Mucosa of descending colon (tissue), 3 donors: ENCODE data around the gene ZNF618. TPM values are rescaled to one million over a fixed set of nuclear protein-coding genes. Genes with fewer than 3 reads are reported as not detected.

Experiments used
- ATAC-seq: fragments of 200-7000 bp; cut with Tn5 transposase; one replicate; pipeline ENCODE4 v1.9.1; 2020; ENCODE audit warnings: mild to moderate bottlenecking, moderate library complexity
- DNase-seq, 3 donors: peaks; one replicate each; pipeline ENCODE4 v3.0.0-alpha.2; 2020
- H3K36me3 ChIP-seq: fragments of 200-600 bp; one replicate; pipeline ENCODE4 v1.8.0; 2021; ENCODE audit warnings: low read depth, mild to moderate bottlenecking
- H3K4me1 ChIP-seq: fragments of 200-600 bp; one replicate; pipeline ENCODE4 v1.8.0; 2021; ENCODE audit warnings: low read depth, mild to moderate bottlenecking
- H3K4me3 ChIP-seq: fragments of 200-600 bp; one replicate; pipeline ENCODE4 v1.8.0; 2021; ENCODE audit warnings: mild to moderate bottlenecking
- H3K9me3 ChIP-seq: fragments of 200-600 bp; one replicate; pipeline ENCODE4 v1.8.0; 2021; ENCODE audit warnings: mild to moderate bottlenecking
- intact Hi-C, 2 donors: fragments of 100-400 bp; cut with DNase I in 1 of 2; cut with micrococcal nuclease in 1 of 2; formaldehyde crosslinking; loops; one replicate each; pipeline versions ENCODE4 v1.11.0 to v1.11.1; 2022; cut with DNase I, micrococcal nuclease
- total RNA-seq, 3 donors: library from RNA; stranded (reverse); fragmentation: NEBNext Ultra II Directional in 2 of 3; extraction: Animal tissue kit (Norgen Biotek cat#: 25700) in 2 of 3; gene quantifications; one replicate each; pipeline versions ENCODE4 v1.2.1 to v1.2.4, GENCODE V29; 2021 to 2023
- TF ChIP-seq, protein P1 (sequence below): fragments of 200-600 bp; IDR thresholded peaks from one replicate; pipeline ENCODE4 v1.8.0; 2022; ENCODE audit warnings: antibody characterized with exemption, mild to moderate bottlenecking
- donor health status: DM: no; HTN: no; CAD: no; lungs with moderate emphysema.
- donor health status: DM: no; HTN: no; CAD: no.
- donor health status: DM: no; HTN: yes; CAD: no.

Gene ZNF618
- total RNA-seq, 3 donors from 2014 or later = 2.7 to 6.2 (median 3.7) TPM

- Histone ChIP-seq H3K4me3 (no peak overlapping the region), H3K4me1 (no peaks in the 10 kb centered on the region), H3K9me3 (no peaks in the 10 kb centered on the region), H3K36me3 (no peaks in the 10 kb centered on the region)
- DNase-seq (no peak), ATAC-seq (no peak)
- intact Hi-C loops = loop anchor here in 1 of 2 donors (10.0 kb wide), 1 partner anchor 233 kb away; no protein-coding TSS in a partner anchor
- TF ChIP-seq, protein P1, sequence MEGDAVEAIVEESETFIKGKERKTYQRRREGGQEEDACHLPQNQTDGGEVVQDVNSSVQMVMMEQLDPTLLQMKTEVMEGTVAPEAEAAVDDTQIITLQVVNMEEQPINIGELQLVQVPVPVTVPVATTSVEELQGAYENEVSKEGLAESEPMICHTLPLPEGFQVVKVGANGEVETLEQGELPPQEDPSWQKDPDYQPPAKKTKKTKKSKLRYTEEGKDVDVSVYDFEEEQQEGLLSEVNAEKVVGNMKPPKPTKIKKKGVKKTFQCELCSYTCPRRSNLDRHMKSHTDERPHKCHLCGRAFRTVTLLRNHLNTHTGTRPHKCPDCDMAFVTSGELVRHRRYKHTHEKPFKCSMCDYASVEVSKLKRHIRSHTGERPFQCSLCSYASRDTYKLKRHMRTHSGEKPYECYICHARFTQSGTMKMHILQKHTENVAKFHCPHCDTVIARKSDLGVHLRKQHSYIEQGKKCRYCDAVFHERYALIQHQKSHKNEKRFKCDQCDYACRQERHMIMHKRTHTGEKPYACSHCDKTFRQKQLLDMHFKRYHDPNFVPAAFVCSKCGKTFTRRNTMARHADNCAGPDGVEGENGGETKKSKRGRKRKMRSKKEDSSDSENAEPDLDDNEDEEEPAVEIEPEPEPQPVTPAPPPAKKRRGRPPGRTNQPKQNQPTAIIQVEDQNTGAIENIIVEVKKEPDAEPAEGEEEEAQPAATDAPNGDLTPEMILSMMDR = no peak
These were observed 11.3 kb downstream of the ZNF618 start for GRCh38 chr9:113887436-113887835.

DNA sequence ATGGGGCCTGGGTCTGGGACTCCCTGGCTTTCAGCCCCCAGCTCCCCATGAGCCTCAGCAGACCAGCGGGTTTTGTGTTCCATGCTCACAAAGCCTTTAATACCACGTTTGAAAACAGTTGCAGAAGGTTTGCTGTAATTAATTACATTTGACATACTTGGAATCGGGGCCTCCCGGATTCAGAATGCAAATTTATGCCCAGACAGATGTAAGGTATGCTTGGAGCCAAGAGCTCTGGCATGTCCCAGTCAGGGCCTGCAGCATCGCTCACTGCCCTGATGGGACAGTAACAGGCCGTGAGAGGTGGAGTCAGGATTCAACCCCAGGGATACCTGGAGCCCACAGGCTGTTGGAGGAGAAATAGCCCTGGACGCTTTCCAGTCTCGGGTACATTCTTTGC is 12.2 kb downstream of the ZNF618 start:
- no peaks in the 10 kb centered on the region for H3K4me1 ChIP-seq
- H3K4me3 ChIP-seq = no peak overlapping the region
- TF ChIP-seq, protein P1 = no peak
- DNase-seq (no peak), ATAC-seq (no peak)
- H3K9me3 ChIP-seq = no peaks in the 10 kb centered on the region
- intact Hi-C loops = loop anchor here in 1 of 2 donors (10.0 kb wide), 1 partner anchor 234 kb away; no protein-coding TSS in a partner anchor
- no peaks in the 10 kb centered on the region for H3K36me3 ChIP-seq

DNA sequence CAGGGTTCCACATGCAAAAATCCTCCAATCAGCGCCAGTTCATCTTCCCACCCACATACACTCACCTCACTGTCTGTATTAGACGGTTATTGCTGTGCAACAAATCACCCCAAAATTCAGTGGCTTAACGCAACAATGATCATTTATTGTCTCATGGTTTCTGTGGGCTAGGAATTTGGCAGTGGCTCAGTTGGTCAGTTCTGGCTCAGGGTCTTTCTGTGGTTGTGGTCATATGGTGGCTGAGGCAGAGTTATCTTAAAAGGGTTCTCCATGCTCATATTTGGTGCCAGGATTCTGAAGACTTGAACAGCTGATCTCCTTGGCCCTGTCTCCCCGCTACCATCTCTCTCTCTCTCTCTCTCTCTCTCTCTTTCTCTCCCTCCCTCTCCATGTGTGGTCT is 12.9 kb downstream of the ZNF618 start:
- TF ChIP-seq, protein P1 = no peak
- Histone ChIP-seq H3K4me1 (no peaks in the 10 kb centered on the region), H3K36me3 (no peaks in the 10 kb centered on the region), H3K9me3 (no peaks in the 10 kb centered on the region), H3K4me3 (no peak overlapping the region)
- ATAC-seq = no peak
- no peak for DNase-seq
- intact Hi-C loops = loop anchor here in 1 of 2 donors (10.0 kb wide), 1 partner anchor 234 kb away; no protein-coding TSS in a partner anchor

GRCh38 chr9:113890704-113891103 is 14.6 kb downstream of the ZNF618 start:
- H3K4me1 ChIP-seq = no peaks in the 10 kb centered on the region
- ATAC-seq (no peak), DNase-seq (no peak)
- TF ChIP-seq, protein P1 = no peak
- H3K9me3 ChIP-seq = no peaks in the 10 kb centered on the region
- intact Hi-C loops = no loop called here
- H3K36me3 ChIP-seq = no peaks in the 10 kb centered on the region
- no peak overlapping the region for H3K4me3 ChIP-seq

DNA sequence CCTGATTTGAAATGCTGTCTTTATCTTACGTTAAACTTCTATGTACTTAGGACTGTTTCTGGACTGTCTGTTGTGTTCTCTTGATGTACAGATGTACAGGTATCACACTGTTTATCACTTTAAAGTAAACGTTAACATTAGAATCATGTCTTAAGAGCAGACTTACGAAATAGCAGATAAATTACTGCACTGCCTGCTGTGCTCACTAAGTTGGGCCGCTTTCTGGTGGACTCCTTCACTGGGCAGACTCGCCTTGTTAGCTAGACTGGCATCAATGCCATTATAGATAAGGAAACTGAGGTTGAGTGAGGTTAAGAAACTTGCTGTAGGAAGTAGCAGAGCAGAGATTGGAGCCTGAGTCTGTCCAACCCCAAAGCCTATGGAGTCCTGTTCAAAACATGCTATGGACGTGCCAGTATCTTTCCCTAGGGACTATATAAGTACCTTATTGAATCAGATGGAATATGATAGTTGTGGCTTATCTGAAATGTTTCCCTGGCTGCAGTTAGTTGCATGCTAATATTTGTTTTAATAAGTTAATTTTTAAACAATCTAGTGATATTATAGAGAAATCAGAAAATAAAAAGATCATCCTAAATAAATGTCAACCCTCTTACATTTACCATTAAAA is 16.9 kb downstream of the ZNF618 start:
- intact Hi-C loops = no loop called here
- Histone ChIP-seq H3K36me3 (no peaks in the 10 kb centered on the region), H3K4me1 (no peaks in the 10 kb centered on the region), H3K9me3 (no peaks in the 10 kb centered on the region), H3K4me3 (no peak overlapping the region)
- TF ChIP-seq, protein P1 = no peak
- DNase-seq = no peak
- no peak for ATAC-seq
